OCI-LY1 (cell line): Measurements from ENCODE around the gene KCNJ1.

Source experiments
- CTCF ChIP-seq: fragments of 200-600 bp; sonication (generic), shearing (Covaris generic); IDR thresholded peaks from 2 replicates; pipeline ENCODE4 v1.5.1; 2017; ENCODE audit warnings: mild to moderate bottlenecking, antibody characterized with exemption, low read length, moderate library complexity, mixed read lengths
- EZH2 ChIP-seq: fragments of 200-600 bp; sonication (generic), shearing (Covaris generic); IDR thresholded peaks from 2 replicates; pipeline ENCODE4 v1.8.0; 2017; ENCODE audit warnings: borderline replicate concordance, mixed run types, mild to moderate bottlenecking, antibody characterized with exemption, low read length, moderate library complexity, mixed read lengths

GRCh38 chr11:128902515-128903066, 35.5 kb upstream of the KCNJ1 start:
- TF ChIP-seq CTCF (no peak), EZH2 (no peak)
